Mammary epithelial cell (primary cell): ENCODE measurements around the gene COQ8B.

Source experiments
- EZH2 ChIP-seq: IDR thresholded peaks from 2 replicates; pipeline ENCODE4 v1.6.1; 2012; ENCODE audit warnings: low read length, inconsistent platforms, borderline replicate concordance
- TF ChIP-seq, protein P1 (sequence below), 2 donors: IDR thresholded peaks in 1 of 2; conservative IDR thresholded peaks in 1 of 2; 2 replicates each; pipeline ENCODE4 v1.5.1; 2011 to 2012; ENCODE audit warnings: inconsistent platforms in 2 of 2, low read length in 2 of 2, mild to moderate bottlenecking in 2 of 2, control low read depth in 1 of 2, low read depth in 1 of 2; ENCODE audit not compliant: insufficient read depth in 1 of 2; ENCODE audit errors: extremely low read depth in 1 of 2

DNA sequence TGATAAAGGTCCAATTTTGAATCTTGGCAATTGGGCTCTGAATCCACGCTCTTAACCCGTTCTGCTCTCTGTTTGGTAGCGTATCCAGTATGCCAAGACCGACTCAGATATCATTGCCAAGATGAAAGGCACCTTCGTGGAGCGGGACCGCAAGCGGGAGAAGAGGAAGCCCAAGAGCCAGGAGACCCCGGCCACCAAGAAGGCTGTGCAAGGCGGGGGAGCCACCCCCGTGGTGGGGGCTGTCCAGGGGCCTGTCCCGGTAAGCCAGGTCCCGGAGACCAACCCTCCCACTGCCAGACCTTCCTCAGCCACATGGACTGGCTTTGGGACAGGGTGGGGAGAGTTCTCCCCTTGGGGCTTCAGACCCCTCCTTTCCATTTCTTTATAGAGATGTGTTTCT lies 42.7 kb upstream of the COQ8B start:
- TF ChIP-seq, protein P1, sequence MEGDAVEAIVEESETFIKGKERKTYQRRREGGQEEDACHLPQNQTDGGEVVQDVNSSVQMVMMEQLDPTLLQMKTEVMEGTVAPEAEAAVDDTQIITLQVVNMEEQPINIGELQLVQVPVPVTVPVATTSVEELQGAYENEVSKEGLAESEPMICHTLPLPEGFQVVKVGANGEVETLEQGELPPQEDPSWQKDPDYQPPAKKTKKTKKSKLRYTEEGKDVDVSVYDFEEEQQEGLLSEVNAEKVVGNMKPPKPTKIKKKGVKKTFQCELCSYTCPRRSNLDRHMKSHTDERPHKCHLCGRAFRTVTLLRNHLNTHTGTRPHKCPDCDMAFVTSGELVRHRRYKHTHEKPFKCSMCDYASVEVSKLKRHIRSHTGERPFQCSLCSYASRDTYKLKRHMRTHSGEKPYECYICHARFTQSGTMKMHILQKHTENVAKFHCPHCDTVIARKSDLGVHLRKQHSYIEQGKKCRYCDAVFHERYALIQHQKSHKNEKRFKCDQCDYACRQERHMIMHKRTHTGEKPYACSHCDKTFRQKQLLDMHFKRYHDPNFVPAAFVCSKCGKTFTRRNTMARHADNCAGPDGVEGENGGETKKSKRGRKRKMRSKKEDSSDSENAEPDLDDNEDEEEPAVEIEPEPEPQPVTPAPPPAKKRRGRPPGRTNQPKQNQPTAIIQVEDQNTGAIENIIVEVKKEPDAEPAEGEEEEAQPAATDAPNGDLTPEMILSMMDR (conservative IDR thresholded peaks at IDR 0.05 in 1 of 2, IDR thresholded peaks at IDR 0.05 in 1 of 2; ENCODE audit: extremely low read depth in 1 of 2, insufficient read depth in 1 of 2, low read depth in 1 of 2, low read length in 2 of 2) = no peak
- no peak for TF ChIP-seq EZH2
